KMS-11 (cell line): ENCODE results near the gene RIPOR2.

Source experiments
- H2AFZ ChIP-seq: fragments of 200-600 bp; sonication (generic); 2 replicates; pipeline ENCODE4 v1.6.1; 2016; ENCODE audit warnings: antibody characterized with exemption, mixed run types, low read depth
- H3K27ac ChIP-seq: fragments of 200-600 bp; sonication (generic); 2 replicates; pipeline ENCODE4 v1.6.1; 2016; ENCODE audit warnings: mild to moderate bottlenecking, mixed run types
- H3K27me3 ChIP-seq: fragments of 200-600 bp; sonication (generic); 2 replicates; pipeline ENCODE4 v1.6.1; 2017; ENCODE audit warnings: mild to moderate bottlenecking, low read depth, mixed run types, moderate library complexity; ENCODE audit not compliant: insufficient read depth
- H3K36me3 ChIP-seq: fragments of 200-600 bp; sonication (generic); 2 replicates; pipeline ENCODE4 v1.6.1; 2017; ENCODE audit warnings: mild to moderate bottlenecking, mixed run types; ENCODE audit not compliant: insufficient read depth
- H3K4me1 ChIP-seq: fragments of 200-600 bp; sonication (generic); 2 replicates; pipeline ENCODE4 v1.6.1; 2016; ENCODE audit warnings: mild to moderate bottlenecking, low read depth, mixed run types; ENCODE audit not compliant: poor library complexity, severe bottlenecking
- H3K4me2 ChIP-seq: fragments of 200-600 bp; sonication (generic); 2 replicates; pipeline ENCODE4 v1.7.0; 2016; ENCODE audit warnings: mild to moderate bottlenecking, mixed run types
- H3K4me3 ChIP-seq: fragments of 200-600 bp; sonication (generic); IDR thresholded peaks from 2 replicates; pipeline ENCODE4 v1.6.1; 2017; ENCODE audit warnings: low read depth, low read length, mixed read lengths; ENCODE audit not compliant: insufficient read depth
- H3K79me2 ChIP-seq: fragments of 200-600 bp; sonication (generic); 2 replicates; pipeline ENCODE4 v1.6.1; 2016; ENCODE audit warnings: low read depth, mixed run types; ENCODE audit not compliant: insufficient read depth
- H3K9ac ChIP-seq: fragments of 200-600 bp; sonication (generic); 2 replicates; pipeline ENCODE4 v1.6.1; 2016; ENCODE audit warnings: mild to moderate bottlenecking, mixed run types
- H4K20me1 ChIP-seq: fragments of 200-600 bp; sonication (generic); 2 replicates; pipeline ENCODE4 v1.6.1; 2016; ENCODE audit warnings: mild to moderate bottlenecking, mixed run types; ENCODE audit not compliant: insufficient read depth
- TF ChIP-seq, protein P1 (sequence below): fragments of 200-600 bp; sonication (generic); conservative IDR thresholded peaks from 2 replicates; pipeline ENCODE4 v1.6.1; 2017; ENCODE audit warnings: low read depth, mild to moderate bottlenecking, antibody characterized with exemption, low read length, moderate library complexity, mixed read lengths

RIPOR2 gene

DNA sequence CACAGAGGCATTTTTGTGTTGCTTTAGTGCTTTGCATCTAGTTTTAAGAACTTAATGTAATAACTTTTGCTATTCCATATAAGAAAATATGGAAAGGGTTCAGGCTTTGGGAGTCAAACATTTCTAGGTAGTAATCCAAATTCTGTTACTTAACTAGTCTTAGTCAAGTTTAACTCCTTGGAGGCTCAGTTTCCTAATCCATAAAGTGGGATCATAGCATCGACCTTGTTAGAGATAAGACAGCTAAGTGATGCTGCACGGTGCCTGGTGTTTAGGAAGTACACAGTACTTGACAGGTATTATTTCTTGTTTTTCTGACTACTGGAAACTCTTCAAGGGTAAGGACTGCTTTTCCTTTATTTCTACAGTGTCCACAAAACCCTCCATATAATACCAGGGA lies 112.6 kb downstream of the RIPOR2 start:
- no peak overlapping the region for H3K27ac ChIP-seq
- TF ChIP-seq, protein P1, sequence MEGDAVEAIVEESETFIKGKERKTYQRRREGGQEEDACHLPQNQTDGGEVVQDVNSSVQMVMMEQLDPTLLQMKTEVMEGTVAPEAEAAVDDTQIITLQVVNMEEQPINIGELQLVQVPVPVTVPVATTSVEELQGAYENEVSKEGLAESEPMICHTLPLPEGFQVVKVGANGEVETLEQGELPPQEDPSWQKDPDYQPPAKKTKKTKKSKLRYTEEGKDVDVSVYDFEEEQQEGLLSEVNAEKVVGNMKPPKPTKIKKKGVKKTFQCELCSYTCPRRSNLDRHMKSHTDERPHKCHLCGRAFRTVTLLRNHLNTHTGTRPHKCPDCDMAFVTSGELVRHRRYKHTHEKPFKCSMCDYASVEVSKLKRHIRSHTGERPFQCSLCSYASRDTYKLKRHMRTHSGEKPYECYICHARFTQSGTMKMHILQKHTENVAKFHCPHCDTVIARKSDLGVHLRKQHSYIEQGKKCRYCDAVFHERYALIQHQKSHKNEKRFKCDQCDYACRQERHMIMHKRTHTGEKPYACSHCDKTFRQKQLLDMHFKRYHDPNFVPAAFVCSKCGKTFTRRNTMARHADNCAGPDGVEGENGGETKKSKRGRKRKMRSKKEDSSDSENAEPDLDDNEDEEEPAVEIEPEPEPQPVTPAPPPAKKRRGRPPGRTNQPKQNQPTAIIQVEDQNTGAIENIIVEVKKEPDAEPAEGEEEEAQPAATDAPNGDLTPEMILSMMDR, result no peak
- H3K4me1 ChIP-seq, result no peaks in the 10 kb centered on the region
- H3K79me2 ChIP-seq, result no peaks in the 10 kb centered on the region
- H3K4me2 ChIP-seq, result no peak overlapping the region
- H3K9ac ChIP-seq, result no peak overlapping the region
- H3K27me3 ChIP-seq, result no peaks in the 10 kb centered on the region
- no peak overlapping the region for H3K4me3 ChIP-seq
- no peak overlapping the region for H2AFZ ChIP-seq
- no peaks in the 10 kb centered on the region for H3K36me3 ChIP-seq
- H4K20me1 ChIP-seq, result no peaks in the 10 kb centered on the region

DNA sequence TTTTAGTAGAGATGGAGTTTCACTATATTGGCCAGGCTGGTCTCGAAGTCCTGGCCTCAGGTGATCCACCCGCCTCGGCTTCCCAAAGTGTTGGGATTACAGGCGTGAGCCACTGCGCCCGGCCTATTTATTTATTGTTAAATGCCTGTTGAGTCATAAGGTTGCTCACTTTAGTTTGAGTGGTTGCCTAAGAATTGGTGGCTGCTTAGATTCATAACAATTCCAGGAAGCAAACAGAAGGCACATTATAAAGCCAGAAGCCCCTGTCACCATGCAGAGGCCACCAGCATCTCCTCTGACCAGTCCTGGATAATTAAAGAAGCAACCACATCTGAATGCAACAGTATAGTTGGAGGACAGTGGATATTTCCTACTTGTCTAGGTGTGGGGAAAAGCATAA lies 113.1 kb downstream of the RIPOR2 start:
- H3K27ac ChIP-seq, result no peak overlapping the region
- H3K4me1 ChIP-seq, result no peaks in the 10 kb centered on the region
- H3K4me2 ChIP-seq, result no peak overlapping the region
- TF ChIP-seq, protein P1, result no peak
- no peaks in the 10 kb centered on the region for H4K20me1 ChIP-seq
- no peak overlapping the region for H3K9ac ChIP-seq
- H2AFZ ChIP-seq, result no peak overlapping the region
- no peaks in the 10 kb centered on the region for H3K27me3 ChIP-seq
- H3K36me3 ChIP-seq, result no peaks in the 10 kb centered on the region
- H3K79me2 ChIP-seq, result no peaks in the 10 kb centered on the region
- no peak overlapping the region for H3K4me3 ChIP-seq

DNA sequence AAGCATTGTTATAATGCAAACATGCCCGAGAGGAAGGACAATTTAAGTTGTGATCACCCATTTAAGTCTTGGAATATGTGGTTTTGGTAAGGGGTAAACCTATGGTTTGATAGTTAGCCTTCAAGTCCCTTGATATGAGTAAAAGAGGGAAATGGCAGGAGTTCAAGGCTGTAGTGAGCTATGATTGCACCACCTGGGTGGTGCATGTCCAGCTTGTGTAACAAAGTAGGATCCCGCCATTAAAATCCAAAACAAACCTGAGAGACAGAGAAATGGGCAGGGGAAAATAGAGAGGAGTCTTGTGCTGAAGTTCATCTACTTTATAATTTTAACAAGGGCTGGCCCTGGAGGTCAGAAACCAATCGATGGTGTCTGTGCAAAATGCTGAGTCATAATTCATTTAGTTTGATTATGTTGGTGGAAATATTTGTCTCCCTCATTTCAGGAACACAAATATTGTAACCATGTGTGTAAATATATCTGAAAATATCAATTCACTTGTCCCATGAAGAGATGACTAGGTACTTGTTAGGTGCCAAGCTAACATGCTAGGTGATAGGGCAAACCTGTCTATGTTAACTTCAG lies 113.8 kb downstream of the RIPOR2 start:
- Histone ChIP-seq H3K4me3 (no peak overlapping the region), H3K79me2 (no peaks in the 10 kb centered on the region), H3K4me1 (no peaks in the 10 kb centered on the region), H3K27ac (no peak overlapping the region), H3K27me3 (no peaks in the 10 kb centered on the region), H3K4me2 (no peak overlapping the region), H2AFZ (no peak overlapping the region; the same call in 1 of the 2 replicates), H3K36me3 (no peaks in the 10 kb centered on the region), H4K20me1 (no peaks in the 10 kb centered on the region), H3K9ac (no peak overlapping the region)
- TF ChIP-seq, protein P1, result no peak

DNA sequence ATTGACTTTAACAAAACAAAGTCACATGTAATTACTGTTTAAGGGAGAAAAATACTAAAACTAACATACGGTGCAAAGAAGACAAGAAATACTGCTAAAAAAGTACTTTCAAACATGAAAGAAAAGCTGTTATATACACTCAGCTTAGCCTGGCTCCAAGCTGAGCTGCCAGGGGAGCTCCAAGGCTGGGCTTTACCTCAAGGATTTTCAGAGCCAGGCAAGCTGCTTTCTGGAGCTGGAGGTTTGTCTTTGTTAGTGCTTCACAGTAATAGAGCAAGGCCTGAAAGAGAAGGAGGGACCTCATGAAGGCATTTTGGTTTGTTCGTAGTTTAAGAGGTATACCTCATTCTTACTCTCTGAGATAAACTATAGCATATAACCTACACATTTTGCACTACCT lies 117.4 kb downstream of the RIPOR2 start:
- H3K27me3 ChIP-seq, result no peaks in the 10 kb centered on the region
- no peaks in the 10 kb centered on the region for H4K20me1 ChIP-seq
- no peaks in the 10 kb centered on the region for H3K4me1 ChIP-seq
- no peak overlapping the region for H3K4me3 ChIP-seq
- H3K36me3 ChIP-seq, result no peaks in the 10 kb centered on the region
- no peak overlapping the region for H3K27ac ChIP-seq
- no peak overlapping the region for H2AFZ ChIP-seq
- no peak overlapping the region for H3K4me2 ChIP-seq
- TF ChIP-seq, protein P1, result no peak
- no peak overlapping the region for H3K9ac ChIP-seq
- H3K79me2 ChIP-seq, result no peaks in the 10 kb centered on the region
